KMS-11 (cell line): ENCODE measurements around the gene IGFBP6.
A peak's percentile ranks its signal among the peaks of the same experiment; 100 is the strongest.

Experiments used
- H2AFZ ChIP-seq: fragments of 200-600 bp; sonication (generic); 2 replicates; pipeline ENCODE4 v1.6.1; 2016; ENCODE audit warnings: antibody characterized with exemption, mixed run types, low read depth
- H3K27ac ChIP-seq: fragments of 200-600 bp; sonication (generic); 2 replicates; pipeline ENCODE4 v1.6.1; 2016; ENCODE audit warnings: mild to moderate bottlenecking, mixed run types
- H3K27me3 ChIP-seq: fragments of 200-600 bp; sonication (generic); 2 replicates; pipeline ENCODE4 v1.6.1; 2017; ENCODE audit warnings: mild to moderate bottlenecking, low read depth, mixed run types, moderate library complexity; ENCODE audit not compliant: insufficient read depth
- H3K36me3 ChIP-seq: fragments of 200-600 bp; sonication (generic); 2 replicates; pipeline ENCODE4 v1.6.1; 2017; ENCODE audit warnings: mild to moderate bottlenecking, mixed run types; ENCODE audit not compliant: insufficient read depth
- H3K4me1 ChIP-seq: fragments of 200-600 bp; sonication (generic); 2 replicates; pipeline ENCODE4 v1.6.1; 2016; ENCODE audit warnings: mild to moderate bottlenecking, low read depth, mixed run types; ENCODE audit not compliant: poor library complexity, severe bottlenecking
- H3K4me2 ChIP-seq: fragments of 200-600 bp; sonication (generic); 2 replicates; pipeline ENCODE4 v1.7.0; 2016; ENCODE audit warnings: mild to moderate bottlenecking, mixed run types
- H3K4me3 ChIP-seq: fragments of 200-600 bp; sonication (generic); IDR thresholded peaks from 2 replicates; pipeline ENCODE4 v1.6.1; 2017; ENCODE audit warnings: low read depth, low read length, mixed read lengths; ENCODE audit not compliant: insufficient read depth
- H3K79me2 ChIP-seq: fragments of 200-600 bp; sonication (generic); 2 replicates; pipeline ENCODE4 v1.6.1; 2016; ENCODE audit warnings: low read depth, mixed run types; ENCODE audit not compliant: insufficient read depth
- H3K9ac ChIP-seq: fragments of 200-600 bp; sonication (generic); 2 replicates; pipeline ENCODE4 v1.6.1; 2016; ENCODE audit warnings: mild to moderate bottlenecking, mixed run types
- H4K20me1 ChIP-seq: fragments of 200-600 bp; sonication (generic); 2 replicates; pipeline ENCODE4 v1.6.1; 2016; ENCODE audit warnings: mild to moderate bottlenecking, mixed run types; ENCODE audit not compliant: insufficient read depth
- TF ChIP-seq, protein P1 (sequence below): fragments of 200-600 bp; sonication (generic); conservative IDR thresholded peaks from 2 replicates; pipeline ENCODE4 v1.6.1; 2017; ENCODE audit warnings: low read depth, mild to moderate bottlenecking, antibody characterized with exemption, low read length, moderate library complexity, mixed read lengths

IGFBP6 gene

DNA sequence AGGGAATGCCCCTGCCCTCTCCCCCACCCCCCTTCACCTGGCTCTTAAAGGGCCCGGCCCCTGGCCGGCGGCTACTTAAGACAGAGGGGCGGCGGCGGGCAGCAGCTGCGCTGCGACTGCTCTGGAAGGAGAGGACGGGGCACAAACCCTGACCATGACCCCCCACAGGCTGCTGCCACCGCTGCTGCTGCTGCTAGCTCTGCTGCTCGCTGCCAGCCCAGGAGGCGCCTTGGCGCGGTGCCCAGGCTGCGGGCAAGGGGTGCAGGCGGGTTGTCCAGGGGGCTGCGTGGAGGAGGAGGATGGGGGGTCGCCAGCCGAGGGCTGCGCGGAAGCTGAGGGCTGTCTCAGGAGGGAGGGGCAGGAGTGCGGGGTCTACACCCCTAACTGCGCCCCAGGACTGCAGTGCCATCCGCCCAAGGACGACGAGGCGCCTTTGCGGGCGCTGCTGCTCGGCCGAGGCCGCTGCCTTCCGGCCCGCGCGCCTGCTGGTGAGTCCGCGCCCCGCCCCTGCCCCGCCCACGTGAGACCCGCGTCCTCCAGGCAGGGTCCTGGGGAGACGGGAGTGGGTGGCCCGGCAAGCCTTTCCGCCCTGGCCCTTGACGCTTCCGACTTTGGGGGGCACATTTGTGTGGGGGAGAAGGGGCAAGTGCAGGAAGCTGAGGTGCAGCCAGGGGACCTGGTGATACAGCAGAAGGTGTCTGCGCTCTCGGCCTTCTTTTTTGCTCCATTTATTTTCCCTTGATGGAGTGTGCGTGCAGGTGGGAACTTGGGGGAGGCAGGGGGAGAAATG is at the start of gene IGFBP6:
IGFBP6 (plus strand) TSS at position 104 of the 790 bp plus-strand sequence; CDS start at position 155, 51 bp downstream.
- TF ChIP-seq, protein P1, sequence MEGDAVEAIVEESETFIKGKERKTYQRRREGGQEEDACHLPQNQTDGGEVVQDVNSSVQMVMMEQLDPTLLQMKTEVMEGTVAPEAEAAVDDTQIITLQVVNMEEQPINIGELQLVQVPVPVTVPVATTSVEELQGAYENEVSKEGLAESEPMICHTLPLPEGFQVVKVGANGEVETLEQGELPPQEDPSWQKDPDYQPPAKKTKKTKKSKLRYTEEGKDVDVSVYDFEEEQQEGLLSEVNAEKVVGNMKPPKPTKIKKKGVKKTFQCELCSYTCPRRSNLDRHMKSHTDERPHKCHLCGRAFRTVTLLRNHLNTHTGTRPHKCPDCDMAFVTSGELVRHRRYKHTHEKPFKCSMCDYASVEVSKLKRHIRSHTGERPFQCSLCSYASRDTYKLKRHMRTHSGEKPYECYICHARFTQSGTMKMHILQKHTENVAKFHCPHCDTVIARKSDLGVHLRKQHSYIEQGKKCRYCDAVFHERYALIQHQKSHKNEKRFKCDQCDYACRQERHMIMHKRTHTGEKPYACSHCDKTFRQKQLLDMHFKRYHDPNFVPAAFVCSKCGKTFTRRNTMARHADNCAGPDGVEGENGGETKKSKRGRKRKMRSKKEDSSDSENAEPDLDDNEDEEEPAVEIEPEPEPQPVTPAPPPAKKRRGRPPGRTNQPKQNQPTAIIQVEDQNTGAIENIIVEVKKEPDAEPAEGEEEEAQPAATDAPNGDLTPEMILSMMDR, result no peak; the same call in 1 of the 2 replicates
- no peak within 1 kb of the TSS for H3K27ac ChIP-seq

DNA sequence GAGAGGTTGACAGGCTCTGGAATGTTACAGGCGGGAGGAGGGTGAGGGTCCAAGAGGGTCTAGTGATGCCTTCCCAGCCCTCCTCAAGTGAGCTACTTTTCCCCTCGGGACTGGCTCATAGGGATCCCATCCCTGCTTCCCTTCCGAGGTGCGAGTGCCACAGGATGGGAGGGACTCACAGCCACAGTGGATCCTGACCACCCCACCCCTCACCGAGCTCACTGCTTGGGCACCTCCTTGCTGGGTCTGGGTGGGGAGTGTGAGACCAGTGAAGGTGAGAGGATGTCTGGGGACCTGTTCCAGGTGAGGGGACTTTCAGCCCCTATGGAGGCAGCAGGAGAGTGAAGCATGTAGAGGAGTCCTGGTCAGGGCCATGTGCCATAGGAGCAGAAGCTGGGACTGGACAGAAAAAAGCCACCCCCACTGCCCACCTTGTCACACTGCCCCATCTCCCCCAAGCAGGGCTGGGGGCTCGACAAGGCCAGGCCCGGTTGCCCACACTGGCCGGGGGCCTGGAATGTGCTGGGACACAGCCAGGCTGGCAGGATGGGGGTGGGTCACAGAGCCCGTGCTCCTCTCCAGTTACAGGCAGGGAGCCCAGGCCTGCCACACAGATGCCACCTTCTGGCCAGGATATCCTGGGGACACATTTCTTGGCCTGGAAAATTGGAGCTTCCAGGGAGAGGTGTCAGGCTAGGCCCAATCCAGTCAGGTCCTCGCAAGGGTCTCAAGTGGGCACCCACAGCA is 49.3 kb upstream of the IGFBP6 start:
- TF ChIP-seq, protein P1, result no peak
- Histone ChIP-seq H3K4me2 (peak overlapping the region; percentile 48; the same call in 1 of the 2 replicates), H3K27me3 (no peaks in the 10 kb centered on the region), H3K4me1 (peaks cover 25% of the 10 kb centered on the region), H3K36me3 (no peaks in the 10 kb centered on the region), H4K20me1 (no peaks in the 10 kb centered on the region), H2AFZ (peak overlapping the region; percentile 44; the same call in 1 of the 2 replicates), H3K9ac (peak overlapping the region; percentile 25; the same call in 1 of the 2 replicates), H3K27ac (no peak overlapping the region), H3K4me3 (no peak overlapping the region), H3K79me2 (no peaks in the 10 kb centered on the region)

More for the DNA sequence above, at the start of gene IGFBP6:
- peak within 1 kb of the TSS; percentile 99 for H2AFZ ChIP-seq
- H3K36me3 ChIP-seq, result no peaks in the 10 kb centered on the region
- no peaks in the 10 kb centered on the region for H4K20me1 ChIP-seq
- H3K27me3 ChIP-seq, result peaks cover 6% of the 10 kb centered on the region
- H3K4me1 ChIP-seq, result peaks cover 21% of the 10 kb centered on the region
- no peaks in the 10 kb centered on the region for H3K79me2 ChIP-seq
- H3K4me2 ChIP-seq, result peak within 1 kb of the TSS; percentile 93
- H3K4me3 ChIP-seq, result no peak within 1 kb of the TSS
- H3K9ac ChIP-seq, result peak within 1 kb of the TSS; percentile 45; the same call in 1 of the 2 replicates

GRCh38 chr12:53048780-53049401 is 48.6 kb upstream of the IGFBP6 start:
- no peak overlapping the region for H3K9ac ChIP-seq
- TF ChIP-seq, protein P1, result no peak
- H3K27me3 ChIP-seq, result no peaks in the 10 kb centered on the region
- H4K20me1 ChIP-seq, result no peaks in the 10 kb centered on the region
- no peak overlapping the region for H2AFZ ChIP-seq
- H3K4me1 ChIP-seq, result peaks cover 24% of the 10 kb centered on the region
- H3K4me2 ChIP-seq, result no peak overlapping the region
- no peak overlapping the region for H3K27ac ChIP-seq
- H3K36me3 ChIP-seq, result no peaks in the 10 kb centered on the region
- H3K4me3 ChIP-seq, result no peak overlapping the region
- H3K79me2 ChIP-seq, result no peaks in the 10 kb centered on the region

DNA sequence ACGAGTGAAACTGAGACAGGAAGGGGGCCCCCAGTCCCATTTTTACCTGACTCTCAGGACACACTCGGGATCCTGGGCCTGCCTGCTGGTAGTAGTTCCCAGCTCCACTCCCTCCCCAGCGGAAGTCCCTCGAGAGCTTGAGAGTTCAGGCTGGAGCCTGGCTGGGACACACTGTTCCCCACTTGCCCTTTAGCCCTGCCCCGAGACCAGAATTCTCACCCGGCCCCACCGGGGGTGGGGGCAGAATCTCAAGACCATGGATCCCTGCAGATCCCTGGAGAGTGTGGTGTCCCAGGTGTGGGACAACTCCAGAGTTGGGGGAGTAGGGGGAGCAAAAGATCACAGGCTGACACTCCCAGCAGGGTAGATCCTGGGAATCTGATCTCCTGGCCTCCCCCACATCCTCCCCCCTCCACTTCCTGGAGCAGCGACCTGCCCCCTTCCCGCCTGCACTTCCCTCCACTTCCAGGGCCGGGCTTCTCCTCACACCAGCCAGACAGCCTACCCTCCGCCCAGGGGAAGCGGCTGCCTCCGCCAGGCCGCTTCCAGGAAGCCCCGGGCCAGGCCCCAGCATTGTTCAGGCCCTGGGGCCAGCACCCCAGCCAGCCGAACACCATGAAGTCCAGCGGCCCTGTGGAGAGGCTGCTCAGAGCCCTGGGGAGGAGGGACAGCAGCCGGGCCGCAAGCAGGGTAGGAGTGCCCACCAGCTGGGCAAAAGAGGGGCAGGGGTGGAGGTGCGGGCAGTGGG is 47.7 kb upstream of the IGFBP6 start, which contains the start of gene TNS2:
TNS2 (plus strand) TSS at position 495 of the 748 bp plus-strand sequence; CDS start at position 616, 121 bp downstream.
- no peak within 1 kb of the TSS for H3K4me3 ChIP-seq
- no peak within 1 kb of the TSS for H2AFZ ChIP-seq
- TF ChIP-seq, protein P1, result no peak
- H3K36me3 ChIP-seq, result no peaks in the 10 kb centered on the region
- H3K9ac ChIP-seq, result no peak within 1 kb of the TSS
- H3K79me2 ChIP-seq, result no peaks in the 10 kb centered on the region
- peaks cover 23% of the 10 kb centered on the region for H3K4me1 ChIP-seq
- H3K4me2 ChIP-seq, result no peak within 1 kb of the TSS
- H4K20me1 ChIP-seq, result no peaks in the 10 kb centered on the region
- no peaks in the 10 kb centered on the region for H3K27me3 ChIP-seq
- no peak within 1 kb of the TSS for H3K27ac ChIP-seq
